DND-41 (cell line): ENCODE data around the gene CTNS.

Experiments used
- EZH2 ChIP-seq: IDR thresholded peaks from 3 replicates; pipeline ENCODE4 v1.6.1; 2012; ENCODE audit warnings: borderline replicate concordance, low read depth, mild to moderate bottlenecking, moderate library complexity, low read length, inconsistent platforms; ENCODE audit not compliant: severe bottlenecking
- TF ChIP-seq, protein P1 (sequence below): IDR thresholded peaks from 2 replicates; pipeline ENCODE4 v1.5.1; 2012; ENCODE audit warnings: borderline replicate concordance, low read length, moderate library complexity, mild to moderate bottlenecking; ENCODE audit not compliant: poor library complexity, severe bottlenecking; ENCODE audit errors: extremely low read depth

DNA sequence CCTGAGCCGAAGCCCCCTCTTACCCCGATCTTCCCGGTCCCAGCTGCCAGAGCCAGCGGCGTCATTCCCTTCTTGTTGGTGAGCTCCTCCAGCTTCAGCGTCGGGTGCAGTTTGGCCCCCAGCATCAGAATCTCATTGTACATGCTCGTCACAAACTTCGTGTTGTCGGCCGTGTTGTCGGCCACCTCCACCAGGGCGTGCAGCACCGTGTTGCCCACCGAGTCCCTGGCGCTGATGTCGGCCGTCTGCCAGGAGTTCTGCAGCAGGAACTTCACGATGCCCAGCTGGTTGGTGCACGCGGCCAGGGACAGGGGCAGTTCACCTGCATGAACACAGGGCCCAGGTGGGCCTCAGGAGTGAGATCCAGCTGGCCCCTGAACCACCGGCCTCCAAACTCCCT, 46.8 kb upstream of the CTNS start:
- no peak for TF ChIP-seq EZH2
- TF ChIP-seq, protein P1, sequence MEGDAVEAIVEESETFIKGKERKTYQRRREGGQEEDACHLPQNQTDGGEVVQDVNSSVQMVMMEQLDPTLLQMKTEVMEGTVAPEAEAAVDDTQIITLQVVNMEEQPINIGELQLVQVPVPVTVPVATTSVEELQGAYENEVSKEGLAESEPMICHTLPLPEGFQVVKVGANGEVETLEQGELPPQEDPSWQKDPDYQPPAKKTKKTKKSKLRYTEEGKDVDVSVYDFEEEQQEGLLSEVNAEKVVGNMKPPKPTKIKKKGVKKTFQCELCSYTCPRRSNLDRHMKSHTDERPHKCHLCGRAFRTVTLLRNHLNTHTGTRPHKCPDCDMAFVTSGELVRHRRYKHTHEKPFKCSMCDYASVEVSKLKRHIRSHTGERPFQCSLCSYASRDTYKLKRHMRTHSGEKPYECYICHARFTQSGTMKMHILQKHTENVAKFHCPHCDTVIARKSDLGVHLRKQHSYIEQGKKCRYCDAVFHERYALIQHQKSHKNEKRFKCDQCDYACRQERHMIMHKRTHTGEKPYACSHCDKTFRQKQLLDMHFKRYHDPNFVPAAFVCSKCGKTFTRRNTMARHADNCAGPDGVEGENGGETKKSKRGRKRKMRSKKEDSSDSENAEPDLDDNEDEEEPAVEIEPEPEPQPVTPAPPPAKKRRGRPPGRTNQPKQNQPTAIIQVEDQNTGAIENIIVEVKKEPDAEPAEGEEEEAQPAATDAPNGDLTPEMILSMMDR, result no peak
